DOHH2 (cell line): ENCODE results near the gene ARHGEF7.
A peak's percentile ranks its signal among the peaks of the same experiment; 100 is the strongest.

Experiments used
- H3F3A ChIP-seq: fragments of 200-600 bp; sonication (generic), shearing (Covaris generic); 2 replicates; pipeline ENCODE4 v1.6.0; 2016; ENCODE audit warnings: antibody characterized with exemption, mild to moderate bottlenecking; ENCODE audit not compliant: control insufficient read depth, insufficient read depth
- H3K27ac ChIP-seq: fragments of 200-600 bp; sonication (generic); 2 replicates; pipeline ENCODE4 v1.5.1; 2014; ENCODE audit warnings: low read depth, mild to moderate bottlenecking, low read length, moderate library complexity
- H3K27me3 ChIP-seq: fragments of 200-600 bp; sonication (generic); 2 replicates; pipeline ENCODE4 v1.6.1; 2014; ENCODE audit warnings: mild to moderate bottlenecking, low read length, mixed read lengths; ENCODE audit not compliant: control insufficient read depth
- H3K36me3 ChIP-seq: fragments of 200-600 bp; sonication (generic); 2 replicates; pipeline ENCODE4 v1.6.1; 2014; ENCODE audit warnings: mild to moderate bottlenecking, low read length, moderate library complexity, mixed read lengths; ENCODE audit not compliant: control insufficient read depth
- H3K4me1 ChIP-seq: fragments of 200-600 bp; sonication (generic); 2 replicates; pipeline ENCODE4 v1.6.1; 2014; ENCODE audit warnings: mild to moderate bottlenecking, low read length, mixed read lengths; ENCODE audit not compliant: control insufficient read depth
- H3K4me2 ChIP-seq: fragments of 200-600 bp; sonication (generic); 2 replicates; pipeline ENCODE4 v1.6.0; 2014; ENCODE audit warnings: mild to moderate bottlenecking, low read length, moderate library complexity
- H3K4me3 ChIP-seq: fragments of 200-600 bp; sonication (generic); 2 replicates; pipeline ENCODE4 v1.5.1; 2014; ENCODE audit warnings: mild to moderate bottlenecking, low read length, mixed read lengths
- H3K79me2 ChIP-seq: fragments of 200-600 bp; sonication (generic); 2 replicates; pipeline ENCODE4 v1.6.1; 2014; ENCODE audit warnings: mild to moderate bottlenecking, low read length, mixed read lengths; ENCODE audit not compliant: control insufficient read depth
- H3K9me2 ChIP-seq: fragments of 200-600 bp; sonication (generic); replicated peaks from 2 replicates; pipeline ENCODE4 v1.6.1; 2014; ENCODE audit warnings: mild to moderate bottlenecking, low read length, mixed read lengths; ENCODE audit not compliant: control insufficient read depth
- H3K9me3 ChIP-seq: fragments of 200-600 bp; sonication (generic); 2 replicates; pipeline ENCODE4 v1.6.1; 2014; ENCODE audit warnings: antibody characterized with exemption, low read length, mixed read lengths; ENCODE audit not compliant: control insufficient read depth, insufficient read depth
- H4K20me1 ChIP-seq: fragments of 200-600 bp; sonication (generic); 2 replicates; pipeline ENCODE4 v1.6.0; 2014; ENCODE audit warnings: low read depth, mild to moderate bottlenecking, antibody characterized with exemption, low read length, moderate library complexity; ENCODE audit not compliant: control insufficient read depth, insufficient read depth
- CTCF ChIP-seq: fragments of 200-600 bp; sonication (generic); IDR thresholded peaks from one replicate; pipeline ENCODE4 v1.5.1; 2014; ENCODE audit warnings: antibody characterized with exemption, mild to moderate bottlenecking, low read depth, low read length; ENCODE audit not compliant: poor library complexity, severe bottlenecking
- EZH2phosphoT487 ChIP-seq: fragments of 200-600 bp; sonication (generic); IDR thresholded peaks from 2 replicates; pipeline ENCODE4 v1.6.1; 2017; ENCODE audit warnings: borderline replicate concordance, mild to moderate bottlenecking, antibody characterized with exemption, low read length, moderate library complexity, mixed read lengths

The ARHGEF7 gene

GRCh38 chr13:111126509-111126908 lies 11.4 kb downstream of the ARHGEF7 start:
- no peaks in the 10 kb centered on the region for H3K9me3 ChIP-seq
- no peaks in the 10 kb centered on the region for H3F3A ChIP-seq
- no peaks in the 10 kb centered on the region for H4K20me1 ChIP-seq
- peaks cover 5% of the 10 kb centered on the region for H3K27me3 ChIP-seq
- no peaks in the 10 kb centered on the region for H3K79me2 ChIP-seq
- no peaks in the 10 kb centered on the region for H3K9me2 ChIP-seq
- no peak overlapping the region for H3K27ac ChIP-seq
- H3K36me3 ChIP-seq: no peaks in the 10 kb centered on the region
- H3K4me2 ChIP-seq: no peak overlapping the region
- no peak overlapping the region for H3K4me3 ChIP-seq
- no peak for TF ChIP-seq CTCF
- TF ChIP-seq EZH2phosphoT487: no peak
- peaks cover 17% of the 10 kb centered on the region for H3K4me1 ChIP-seq

GRCh38 chr13:111129465-111130115 lies 14.5 kb downstream of the ARHGEF7 start:
- H3K4me1 ChIP-seq: peaks cover 17% of the 10 kb centered on the region
- H3K9me3 ChIP-seq: no peaks in the 10 kb centered on the region
- no peak overlapping the region for H3K27ac ChIP-seq
- H3K4me2 ChIP-seq: peak overlapping the region; percentile 49
- no peaks in the 10 kb centered on the region for H3K36me3 ChIP-seq
- peak overlapping the region; percentile 43 for H3K4me3 ChIP-seq
- no peaks in the 10 kb centered on the region for H3K79me2 ChIP-seq
- no peaks in the 10 kb centered on the region for H4K20me1 ChIP-seq
- no peaks in the 10 kb centered on the region for H3F3A ChIP-seq
- no peaks in the 10 kb centered on the region for H3K9me2 ChIP-seq
- TF ChIP-seq EZH2phosphoT487 (no peak), CTCF (no peak)
- no peaks in the 10 kb centered on the region for H3K27me3 ChIP-seq

- Histone ChIP-seq H3K79me2 (no peaks in the 10 kb centered on the region), H3K4me1 (peaks cover 17% of the 10 kb centered on the region), H3K27ac (no peak overlapping the region), H3K27me3 (no peaks in the 10 kb centered on the region), H3F3A (no peaks in the 10 kb centered on the region), H4K20me1 (no peaks in the 10 kb centered on the region), H3K36me3 (no peaks in the 10 kb centered on the region), H3K9me2 (no peaks in the 10 kb centered on the region), H3K9me3 (no peaks in the 10 kb centered on the region), H3K4me2 (peak overlapping the region; percentile 49), H3K4me3 (no peak overlapping the region)
- TF ChIP-seq CTCF: no peak
- TF ChIP-seq EZH2phosphoT487: no peak
Observed at GRCh38 chr13:111130116-111130508, 15.0 kb downstream of the ARHGEF7 start.
